Upper lobe of right lung (tissue), 1 donor: ENCODE results near the gene MCCD1. TPM values are rescaled to one million over a fixed set of nuclear protein-coding genes. Genes with fewer than 3 reads are reported as not detected.
A peak's percentile ranks its signal among the peaks of the same experiment; 100 is the strongest.

ENCODE experiments used
- ATAC-seq: fragments of 200-7000 bp; cut with Tn5 transposase; one replicate; pipeline ENCODE4 v1.9.1; 2020; ENCODE audit warnings: mild to moderate bottlenecking, moderate library complexity
- DNase-seq: peaks from one replicate; pipeline ENCODE4 v3.0.0-alpha.2; 2020
- H3K27ac ChIP-seq: fragments of 200-600 bp; one replicate; pipeline ENCODE4 v1.8.0; 2022
- H3K27me3 ChIP-seq: fragments of 200-600 bp; one replicate; pipeline ENCODE4 v1.8.0; 2022; ENCODE audit warnings: mild to moderate bottlenecking
- H3K36me3 ChIP-seq: fragments of 200-600 bp; one replicate; pipeline ENCODE4 v1.8.0; 2022
- H3K4me1 ChIP-seq: fragments of 200-600 bp; one replicate; pipeline ENCODE4 v1.8.0; 2022
- H3K4me3 ChIP-seq: fragments of 200-600 bp; one replicate; pipeline ENCODE4 v1.8.0; 2022; ENCODE audit warnings: mild to moderate bottlenecking
- H3K9me3 ChIP-seq: fragments of 200-600 bp; one replicate; pipeline ENCODE4 v1.8.0; 2022
- intact Hi-C: fragments of 100-400 bp; cut with DNase I; formaldehyde crosslinking; loops from one replicate; pipeline ENCODE4 v1.11.0; 2022
- long read RNA-seq: library from polyadenylated mRNA; unstranded; transcript quantifications from one replicate; pipeline ENCODE4 v2.0.0, GENCODE V29; 2021
- total RNA-seq: library from RNA; stranded (reverse); fragmentation: NEBNext Ultra II Directional; extraction: Animal tissue kit (Norgen Biotek cat#: 25700); gene quantifications from one replicate; pipeline ENCODE4 v1.2.1, GENCODE V29; 2021
- TF ChIP-seq, protein P1 (sequence below): fragments of 200-600 bp; IDR thresholded peaks from one replicate; pipeline ENCODE4 v1.8.0; 2022; ENCODE audit warnings: antibody characterized with exemption
- donor health status: DM: no; HTN: yes; CAD: no; lungs with severe emphysema.

MCCD1 gene
- not detected for total RNA-seq
- long read RNA-seq, result 0 reads

DNA sequence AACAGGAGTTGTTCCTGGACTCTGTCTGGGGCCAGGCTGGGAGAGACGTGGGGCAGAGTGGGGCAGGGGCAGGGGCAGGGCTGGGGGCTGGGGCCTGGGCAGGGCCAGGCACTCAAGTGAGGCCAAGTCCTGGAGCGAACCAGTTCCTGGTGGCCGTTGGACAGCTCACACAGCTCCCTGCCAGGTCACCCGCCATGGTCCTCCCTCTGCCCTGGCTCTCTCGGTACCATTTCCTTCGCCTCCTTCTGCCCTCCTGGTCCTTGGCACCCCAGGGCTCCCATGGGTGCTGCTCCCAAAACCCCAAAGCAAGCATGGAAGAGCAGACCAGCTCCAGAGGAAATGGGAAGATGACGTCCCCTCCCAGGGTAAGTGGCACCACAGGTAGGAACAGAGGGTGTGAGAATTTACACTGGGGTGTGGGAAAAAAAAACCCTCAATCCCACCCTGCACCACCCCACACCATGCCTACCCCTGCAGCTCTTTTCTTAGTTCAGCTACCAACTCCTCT, at the start of gene MCCD1:
MCCD1 (plus strand) TSS at position 142 of the 508 bp plus-strand sequence; CDS start at position 195, 53 bp downstream.
- ATAC-seq (peak; percentile 38), DNase-seq (no peak)
- Histone ChIP-seq H3K4me3 (no peak within 1 kb of the TSS), H3K36me3 (peaks cover 46% of the 10 kb centered on the region), H3K27ac (no peak within 1 kb of the TSS), H3K27me3 (no peaks in the 10 kb centered on the region), H3K4me1 (peaks cover 7% of the 10 kb centered on the region), H3K9me3 (no peaks in the 10 kb centered on the region)
- intact Hi-C loops, result no loop called here
- TF ChIP-seq, protein P1, sequence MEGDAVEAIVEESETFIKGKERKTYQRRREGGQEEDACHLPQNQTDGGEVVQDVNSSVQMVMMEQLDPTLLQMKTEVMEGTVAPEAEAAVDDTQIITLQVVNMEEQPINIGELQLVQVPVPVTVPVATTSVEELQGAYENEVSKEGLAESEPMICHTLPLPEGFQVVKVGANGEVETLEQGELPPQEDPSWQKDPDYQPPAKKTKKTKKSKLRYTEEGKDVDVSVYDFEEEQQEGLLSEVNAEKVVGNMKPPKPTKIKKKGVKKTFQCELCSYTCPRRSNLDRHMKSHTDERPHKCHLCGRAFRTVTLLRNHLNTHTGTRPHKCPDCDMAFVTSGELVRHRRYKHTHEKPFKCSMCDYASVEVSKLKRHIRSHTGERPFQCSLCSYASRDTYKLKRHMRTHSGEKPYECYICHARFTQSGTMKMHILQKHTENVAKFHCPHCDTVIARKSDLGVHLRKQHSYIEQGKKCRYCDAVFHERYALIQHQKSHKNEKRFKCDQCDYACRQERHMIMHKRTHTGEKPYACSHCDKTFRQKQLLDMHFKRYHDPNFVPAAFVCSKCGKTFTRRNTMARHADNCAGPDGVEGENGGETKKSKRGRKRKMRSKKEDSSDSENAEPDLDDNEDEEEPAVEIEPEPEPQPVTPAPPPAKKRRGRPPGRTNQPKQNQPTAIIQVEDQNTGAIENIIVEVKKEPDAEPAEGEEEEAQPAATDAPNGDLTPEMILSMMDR, result no peak

- no peak overlapping the region for H3K27ac ChIP-seq
- no peaks in the 10 kb centered on the region for H3K27me3 ChIP-seq
- TF ChIP-seq, protein P1, result no peak
- H3K36me3 ChIP-seq, result no peaks in the 10 kb centered on the region
- intact Hi-C loops, result no loop called here
- DNase-seq (no peak), ATAC-seq (no peak)
- no peak overlapping the region for H3K4me3 ChIP-seq
- H3K4me1 ChIP-seq, result no peaks in the 10 kb centered on the region
- no peaks in the 10 kb centered on the region for H3K9me3 ChIP-seq
Measured at GRCh38 chr6:31479151-31479932, 49.4 kb upstream of the MCCD1 start.

GRCh38 chr6:31479933-31480535, 48.7 kb upstream of the MCCD1 start:
- intact Hi-C loops, result no loop called here
- DNase-seq (no peak), ATAC-seq (no peak)
- Histone ChIP-seq H3K4me1 (no peaks in the 10 kb centered on the region), H3K27ac (no peak overlapping the region), H3K36me3 (no peaks in the 10 kb centered on the region), H3K9me3 (no peaks in the 10 kb centered on the region), H3K4me3 (no peak overlapping the region), H3K27me3 (no peaks in the 10 kb centered on the region)
- TF ChIP-seq, protein P1, result no peak

GRCh38 chr6:31480574-31480973, 48.2 kb upstream of the MCCD1 start:
- Histone ChIP-seq H3K9me3 (no peaks in the 10 kb centered on the region), H3K4me1 (no peaks in the 10 kb centered on the region), H3K27me3 (no peaks in the 10 kb centered on the region), H3K36me3 (no peaks in the 10 kb centered on the region), H3K4me3 (no peak overlapping the region), H3K27ac (no peak overlapping the region)
- TF ChIP-seq, protein P1, result no peak
- no peak for ATAC-seq
- no peak for DNase-seq
- intact Hi-C loops, result no loop called here

DNA sequence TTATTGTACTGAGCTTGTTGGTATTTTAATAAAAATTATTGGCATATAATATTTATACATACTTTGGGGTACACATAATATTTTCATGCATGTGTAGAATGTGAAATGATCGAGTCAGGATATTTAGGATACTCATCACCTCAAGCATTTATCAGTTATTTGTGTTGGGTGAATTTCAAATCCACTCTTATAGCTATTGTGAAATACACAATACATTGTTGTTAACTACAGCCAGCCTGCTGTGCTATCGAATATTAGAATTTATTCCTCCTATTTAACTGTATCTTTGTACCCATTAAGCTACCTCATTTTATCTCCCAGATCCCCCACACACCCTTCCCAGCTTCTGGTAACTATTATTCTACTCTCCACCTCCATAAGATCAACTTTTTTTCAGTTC, 45.4 kb upstream of the MCCD1 start:
- TF ChIP-seq, protein P1, result no peak
- H3K36me3 ChIP-seq, result no peaks in the 10 kb centered on the region
- ATAC-seq, result no peak
- intact Hi-C loops, result no loop called here
- H3K4me3 ChIP-seq, result no peak overlapping the region
- no peak overlapping the region for H3K27ac ChIP-seq
- DNase-seq, result no peak
- no peaks in the 10 kb centered on the region for H3K27me3 ChIP-seq
- H3K9me3 ChIP-seq, result no peaks in the 10 kb centered on the region
- H3K4me1 ChIP-seq, result no peaks in the 10 kb centered on the region
